ENCODE measurements around the gene SFT2D2.
"Not testable (repeated sequence)": the region's sequence is repeated elsewhere in the genome, so short reads cannot be mapped to it uniquely, and the experiment has no call there.

Gene SFT2D2

DNA sequence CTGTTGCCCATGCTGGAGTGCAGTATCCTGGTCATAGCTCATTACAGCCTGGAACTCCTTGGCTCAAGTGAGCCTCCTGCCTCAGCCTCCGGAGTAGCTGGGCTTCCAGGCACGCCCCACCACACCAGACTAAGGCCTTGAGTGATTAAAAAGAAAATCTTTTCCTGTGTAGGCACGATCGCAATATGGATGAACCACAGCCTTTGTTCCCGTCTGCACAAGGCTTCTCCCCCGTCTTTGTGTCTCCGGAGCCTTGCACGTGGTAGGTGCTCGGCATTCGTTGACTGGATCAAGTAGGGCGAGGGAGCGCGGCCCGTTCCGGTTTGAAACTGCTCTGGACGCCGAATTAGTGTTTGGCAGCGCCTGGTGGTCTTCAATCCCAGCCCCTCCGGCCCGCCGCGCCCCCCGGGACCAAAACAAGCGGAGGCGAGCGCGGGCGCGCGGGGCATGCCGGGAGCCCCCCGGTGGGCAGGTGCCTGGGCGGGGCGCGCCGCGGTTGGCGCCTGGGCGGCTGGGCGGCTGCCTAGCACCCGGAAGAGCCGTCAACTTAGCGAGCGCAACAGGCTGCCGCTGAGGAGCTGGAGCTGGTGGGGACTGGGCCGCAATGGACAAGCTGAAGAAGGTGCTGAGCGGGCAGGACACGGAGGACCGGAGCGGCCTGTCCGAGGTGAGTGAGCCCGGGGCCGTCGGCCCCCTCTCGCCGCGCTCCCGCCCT, at the start of gene SFT2D2:
SFT2D2 (plus strand) TSS at position 529 of the 715 bp plus-strand sequence; CDS start at position 605, 76 bp downstream.
- peak; percentile 85 for DNase-seq (ENCODE audit: low spot score)

GRCh38 chr1:168178227-168178637, 47.6 kb upstream of the SFT2D2 start:
- no peak for DNase-seq (ENCODE audit: low spot score)

DNA sequence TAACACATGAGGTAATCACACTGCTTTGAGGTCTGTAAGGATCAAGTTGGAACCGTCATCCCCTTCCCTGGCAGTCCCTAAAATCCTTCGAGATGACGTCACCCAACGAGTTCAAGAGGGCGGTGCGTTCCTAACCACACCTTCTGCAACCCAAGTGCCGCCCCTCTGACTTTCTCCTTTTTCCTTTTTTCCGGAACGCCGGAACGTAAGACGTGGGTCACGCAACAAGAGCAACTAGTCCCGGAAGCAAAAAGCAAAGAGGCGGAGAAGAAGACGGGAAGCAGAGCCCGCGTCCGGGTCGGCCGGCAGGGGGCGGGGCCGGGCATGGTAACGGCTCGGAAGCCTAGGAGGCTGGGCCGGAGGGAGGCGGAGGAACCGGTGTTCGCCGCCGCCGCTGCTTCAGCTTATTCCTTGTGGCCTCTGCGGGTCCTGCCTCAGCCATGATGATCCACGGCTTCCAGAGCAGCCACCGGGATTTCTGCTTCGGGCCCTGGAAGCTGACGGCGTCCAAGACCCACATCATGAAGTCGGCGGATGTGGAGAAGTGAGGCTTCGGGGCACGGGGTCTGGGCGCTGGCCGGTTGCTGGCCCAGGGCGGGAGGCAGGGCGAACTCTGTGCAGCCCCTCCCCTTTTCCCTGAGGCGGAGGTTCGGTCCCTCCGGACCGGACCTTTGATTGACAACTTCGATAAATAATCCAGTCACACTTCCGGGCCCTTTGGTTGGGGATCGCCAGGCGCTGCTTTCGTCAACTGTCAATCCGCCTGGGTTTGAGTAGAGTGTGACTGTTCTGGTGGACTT, 47.0 kb upstream of the SFT2D2 start, which contains the start of gene TIPRL:
TIPRL (plus strand) TSS at position 325 of the 800 bp plus-strand sequence; CDS start at position 441, 116 bp downstream.
- peak; percentile 84 for DNase-seq (ENCODE audit: low spot score)

DNA sequence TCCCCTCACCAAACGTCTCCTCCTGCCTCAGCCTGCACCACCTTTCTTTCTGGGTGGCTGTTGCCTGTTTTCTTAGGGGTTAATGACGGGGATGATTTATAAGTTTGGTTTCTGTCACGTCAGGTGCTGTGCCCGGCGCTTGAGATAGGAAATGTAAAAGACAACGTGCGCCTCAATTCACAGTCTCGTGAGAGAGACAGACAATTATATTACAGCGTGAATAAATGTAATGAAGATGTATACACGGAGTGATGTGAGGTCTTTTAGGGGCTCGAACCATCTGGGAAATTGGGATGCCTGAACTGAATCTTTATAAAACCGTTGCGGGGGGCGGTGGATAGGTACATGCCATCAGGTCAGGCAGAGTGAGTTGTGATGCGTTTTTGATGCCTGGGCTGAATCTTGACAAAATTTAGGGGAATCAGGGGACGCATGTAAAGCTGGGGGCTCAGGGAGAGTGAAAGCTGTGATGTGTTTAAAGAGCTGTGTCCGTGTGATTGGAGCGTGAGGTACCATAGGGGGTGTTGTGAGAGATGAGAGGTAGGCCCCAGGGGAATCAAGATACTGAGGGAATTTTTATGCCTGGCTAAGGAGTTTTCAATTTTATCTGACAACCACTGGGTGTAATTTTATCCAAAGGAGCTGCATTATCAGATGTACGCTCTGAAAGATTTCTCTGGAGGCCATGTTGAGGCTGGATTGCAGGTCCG, 46.2 kb upstream of the SFT2D2 start:
- DNase-seq (ENCODE audit: low spot score), result peak; percentile 39

DNA sequence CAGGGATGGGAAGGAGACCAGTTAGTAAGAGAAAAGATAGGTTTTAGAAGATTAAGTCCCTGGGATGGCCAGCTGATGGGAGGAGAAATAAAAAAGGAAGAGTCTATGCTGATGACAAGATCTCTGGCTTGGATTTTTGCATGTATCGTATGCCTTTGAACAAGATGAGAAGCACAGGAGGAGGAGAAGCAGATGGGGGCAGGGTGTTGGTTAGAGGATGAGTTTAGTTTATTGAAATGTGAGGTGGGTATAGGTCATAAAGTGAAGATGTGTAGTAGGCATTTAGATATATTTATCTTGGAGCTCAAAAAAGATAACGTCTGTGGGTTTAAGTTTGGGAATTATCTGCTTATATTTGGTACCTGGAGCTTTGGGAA, 45.7 kb upstream of the SFT2D2 start:
- no peak for DNase-seq (ENCODE audit: low spot score)

DNA sequence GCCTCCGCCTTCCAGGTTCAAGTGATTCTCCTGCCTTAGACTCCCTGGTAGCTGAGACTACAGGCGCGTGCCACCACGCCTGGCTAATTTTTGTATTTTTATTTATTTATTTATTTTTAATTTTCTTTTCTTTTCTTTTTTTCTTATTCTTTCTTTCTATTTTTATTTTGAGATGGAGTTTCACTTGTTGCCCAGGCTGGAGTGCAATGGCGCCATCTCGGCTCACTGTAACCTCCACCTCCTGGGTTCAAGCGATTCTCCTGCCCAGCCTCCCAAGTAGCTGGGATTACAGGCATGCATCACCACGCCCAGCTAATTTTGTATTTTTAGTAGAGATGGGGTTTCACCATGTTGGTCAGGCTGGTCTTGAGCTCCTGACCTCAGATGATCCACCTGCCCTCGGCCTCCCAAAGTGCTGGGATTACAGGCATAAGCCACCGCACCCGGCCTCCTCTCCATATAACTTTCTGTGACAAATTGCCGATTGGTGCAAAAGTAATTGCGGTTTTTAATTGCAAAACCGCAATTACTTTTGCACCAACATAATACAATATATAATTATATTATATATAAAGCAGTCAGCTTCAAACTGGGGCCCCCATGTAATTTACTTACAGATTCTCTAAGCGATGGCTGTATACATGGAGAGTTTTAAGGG, 44.6 kb upstream of the SFT2D2 start:
- DNase-seq (ENCODE audit: low spot score), result not testable (repeated sequence)

GRCh38 chr1:168187177-168187576, 38.6 kb upstream of the SFT2D2 start:
- DNase-seq (ENCODE audit: low spot score), result no peak

GRCh38 chr1:168190403-168190802, 35.4 kb upstream of the SFT2D2 start:
- no peak for DNase-seq (ENCODE audit: low spot score)

GRCh38 chr1:168195199-168196135, 30.3 kb upstream of the SFT2D2 start:
- no peak for DNase-seq (ENCODE audit: low spot score)

- DNase-seq (ENCODE audit: low spot score), result no peak
These were observed 26.7 kb upstream of the SFT2D2 start for GRCh38 chr1:168199056-168199455.

DNA sequence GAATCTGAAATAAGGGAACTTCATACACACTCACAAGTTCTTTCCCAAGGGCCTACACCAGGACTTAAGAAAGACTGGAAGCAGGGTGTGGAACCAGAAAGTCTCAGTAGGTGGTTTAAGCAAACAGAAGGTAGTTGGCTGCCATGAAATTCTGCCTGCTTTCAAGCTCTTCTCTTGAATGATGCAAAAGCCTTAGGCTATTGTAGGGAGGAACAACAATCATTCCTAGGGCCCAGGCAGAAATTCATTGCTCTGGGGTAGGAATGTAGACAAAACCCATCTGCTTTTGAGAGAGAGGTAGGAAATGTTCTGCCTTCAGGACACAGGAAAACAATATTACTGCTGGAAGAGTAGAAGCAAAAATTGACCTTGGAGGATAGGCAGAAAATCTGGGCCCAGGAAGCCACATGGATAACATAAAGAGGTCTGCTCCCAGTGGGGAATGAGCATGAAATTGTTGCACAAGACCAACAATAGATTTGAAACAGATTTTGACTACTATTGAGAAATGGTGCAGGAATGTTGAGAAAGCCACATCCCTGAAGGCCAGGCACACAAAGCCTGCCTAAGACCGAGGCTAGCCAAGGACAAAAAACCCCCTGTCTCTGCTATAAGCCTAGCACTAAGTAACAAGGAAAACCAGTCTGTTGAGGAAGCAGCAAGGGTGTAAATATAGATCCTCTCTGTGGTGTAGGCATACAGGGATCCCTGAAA, 22.7 kb upstream of the SFT2D2 start:
- peak; percentile 34 for DNase-seq (ENCODE audit: low spot score)

- no peak for DNase-seq (ENCODE audit: low spot score)
These were observed 19.7 kb upstream of the SFT2D2 start for GRCh38 chr1:168206111-168206510.

GRCh38 chr1:168207673-168208072, 18.1 kb upstream of the SFT2D2 start:
- DNase-seq (ENCODE audit: low spot score), result not testable (repeated sequence)

DNA sequence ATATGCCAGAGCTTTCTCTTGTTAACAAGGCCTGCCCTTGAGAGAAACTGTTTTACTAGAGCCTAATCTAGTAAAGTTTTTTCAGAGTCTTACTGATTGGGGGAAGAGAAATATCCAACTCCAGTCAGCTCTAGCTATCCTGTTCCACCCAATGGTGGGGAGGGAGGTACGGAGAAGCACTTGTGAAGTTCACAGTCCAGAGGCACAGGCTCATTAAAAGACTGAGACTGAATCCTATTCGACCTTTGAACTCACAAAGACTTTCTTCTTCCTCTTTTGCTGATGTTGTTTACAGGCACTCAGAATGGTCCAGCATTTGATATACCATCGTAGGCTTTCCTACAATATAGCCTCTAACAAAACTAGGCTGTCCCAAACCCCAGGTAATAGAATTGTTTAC, 15.5 kb upstream of the SFT2D2 start:
- no peak for DNase-seq (ENCODE audit: low spot score)

DNA sequence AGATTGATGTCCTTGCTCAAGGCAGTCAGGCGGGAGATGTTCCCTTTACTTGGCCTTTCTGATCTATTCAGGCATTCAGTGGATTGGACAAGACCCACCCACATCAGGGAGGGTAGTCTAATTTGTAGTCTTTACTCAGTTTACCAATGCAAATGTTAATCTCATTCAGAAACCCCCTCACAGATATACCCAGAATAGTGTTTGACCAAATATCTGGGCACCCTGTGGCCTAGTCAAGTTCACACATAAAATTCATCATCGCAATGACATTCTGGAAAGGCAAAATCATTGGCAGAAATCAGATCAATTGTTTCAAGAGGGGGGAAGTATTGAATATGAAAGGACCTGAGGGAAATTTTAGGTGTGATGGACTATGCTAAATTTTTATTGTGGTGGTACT, 12.5 kb upstream of the SFT2D2 start:
- no peak for DNase-seq (ENCODE audit: low spot score)

GRCh38 chr1:168216171-168216570, 9.6 kb upstream of the SFT2D2 start:
- DNase-seq (ENCODE audit: low spot score), result no peak

DNA sequence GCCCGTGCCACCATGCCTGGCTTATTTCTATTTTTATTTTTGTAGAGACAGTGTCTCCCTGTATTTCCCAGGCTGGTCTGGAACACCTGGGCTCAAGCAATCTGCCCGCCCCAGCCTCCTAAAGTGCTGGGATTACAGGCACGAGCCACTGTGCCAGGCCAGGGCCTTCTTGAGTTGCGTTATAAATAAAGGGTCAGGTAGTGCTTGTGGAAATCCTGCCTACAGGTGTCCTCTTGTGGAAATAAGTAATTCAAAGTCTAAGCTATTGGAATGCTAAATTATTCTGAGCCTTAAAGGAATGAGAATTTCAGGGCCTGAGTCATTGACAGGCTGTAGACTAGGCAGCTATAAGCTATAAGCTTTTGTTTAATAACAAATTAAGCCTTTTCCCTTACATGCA, 8.1 kb upstream of the SFT2D2 start:
- no peak for DNase-seq (ENCODE audit: low spot score)

- DNase-seq (ENCODE audit: low spot score), result no peak
These were observed 7.1 kb upstream of the SFT2D2 start for GRCh38 chr1:168218658-168219057.

DNA sequence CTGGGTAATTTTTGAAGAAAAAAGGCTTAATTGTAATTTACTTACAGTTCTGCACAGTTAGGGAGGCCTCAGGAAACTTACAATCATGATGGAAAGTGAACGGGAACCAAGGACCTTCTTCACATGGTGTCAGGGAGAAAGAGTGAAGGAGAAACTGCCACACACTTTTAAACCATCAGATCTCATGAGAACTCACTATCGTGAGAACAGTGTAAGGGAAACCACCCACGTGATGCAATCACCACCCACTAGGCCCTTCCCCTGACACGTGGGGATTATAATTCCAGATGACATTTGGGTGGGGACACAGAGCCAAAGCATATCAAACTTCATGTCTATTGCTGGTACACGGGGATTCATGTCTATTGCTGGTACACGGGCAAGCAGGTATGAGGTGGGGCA, 5.3 kb upstream of the SFT2D2 start:
- no peak for DNase-seq (ENCODE audit: low spot score)

DNA sequence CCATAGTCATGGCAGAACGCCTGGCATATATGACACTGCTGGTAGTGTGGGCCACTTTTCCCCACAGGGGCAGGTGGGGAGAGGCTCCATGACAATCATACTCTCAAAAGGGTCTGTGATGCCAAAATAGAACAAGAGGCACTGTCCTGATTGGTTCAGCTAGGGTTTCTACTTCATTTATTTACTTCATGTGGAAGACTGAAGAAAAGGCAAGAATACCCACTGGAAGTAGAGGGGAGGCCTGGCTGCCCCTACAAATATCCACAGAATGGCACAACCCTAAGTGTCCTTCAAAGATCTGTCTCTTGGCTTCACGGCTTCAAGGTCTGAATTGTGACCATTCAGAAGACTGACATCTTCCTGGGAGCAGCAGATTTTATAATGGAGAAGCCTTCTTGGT, 4.5 kb upstream of the SFT2D2 start:
- DNase-seq (ENCODE audit: low spot score), result no peak
